HG02763 (cell line): ENCODE data around the gene NLRX1.
"Not testable (repeated sequence)": the region's sequence is repeated elsewhere in the genome, so short reads cannot be mapped to it uniquely, and the experiment has no call there.

Source experiments
- ATAC-seq: cut with Tn5 transposase; IDR thresholded peaks from one replicate; pipeline ENCODE4 v1.9.1; 2021; ENCODE audit warnings: mild to moderate bottlenecking, moderate library complexity; ENCODE audit not compliant: unreplicated experiment

NLRX1 gene, protein sequence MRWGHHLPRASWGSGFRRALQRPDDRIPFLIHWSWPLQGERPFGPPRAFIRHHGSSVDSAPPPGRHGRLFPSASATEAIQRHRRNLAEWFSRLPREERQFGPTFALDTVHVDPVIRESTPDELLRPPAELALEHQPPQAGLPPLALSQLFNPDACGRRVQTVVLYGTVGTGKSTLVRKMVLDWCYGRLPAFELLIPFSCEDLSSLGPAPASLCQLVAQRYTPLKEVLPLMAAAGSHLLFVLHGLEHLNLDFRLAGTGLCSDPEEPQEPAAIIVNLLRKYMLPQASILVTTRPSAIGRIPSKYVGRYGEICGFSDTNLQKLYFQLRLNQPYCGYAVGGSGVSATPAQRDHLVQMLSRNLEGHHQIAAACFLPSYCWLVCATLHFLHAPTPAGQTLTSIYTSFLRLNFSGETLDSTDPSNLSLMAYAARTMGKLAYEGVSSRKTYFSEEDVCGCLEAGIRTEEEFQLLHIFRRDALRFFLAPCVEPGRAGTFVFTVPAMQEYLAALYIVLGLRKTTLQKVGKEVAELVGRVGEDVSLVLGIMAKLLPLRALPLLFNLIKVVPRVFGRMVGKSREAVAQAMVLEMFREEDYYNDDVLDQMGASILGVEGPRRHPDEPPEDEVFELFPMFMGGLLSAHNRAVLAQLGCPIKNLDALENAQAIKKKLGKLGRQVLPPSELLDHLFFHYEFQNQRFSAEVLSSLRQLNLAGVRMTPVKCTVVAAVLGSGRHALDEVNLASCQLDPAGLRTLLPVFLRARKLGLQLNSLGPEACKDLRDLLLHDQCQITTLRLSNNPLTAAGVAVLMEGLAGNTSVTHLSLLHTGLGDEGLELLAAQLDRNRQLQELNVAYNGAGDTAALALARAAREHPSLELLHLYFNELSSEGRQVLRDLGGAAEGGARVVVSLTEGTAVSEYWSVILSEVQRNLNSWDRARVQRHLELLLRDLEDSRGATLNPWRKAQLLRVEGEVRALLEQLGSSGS

DNA sequence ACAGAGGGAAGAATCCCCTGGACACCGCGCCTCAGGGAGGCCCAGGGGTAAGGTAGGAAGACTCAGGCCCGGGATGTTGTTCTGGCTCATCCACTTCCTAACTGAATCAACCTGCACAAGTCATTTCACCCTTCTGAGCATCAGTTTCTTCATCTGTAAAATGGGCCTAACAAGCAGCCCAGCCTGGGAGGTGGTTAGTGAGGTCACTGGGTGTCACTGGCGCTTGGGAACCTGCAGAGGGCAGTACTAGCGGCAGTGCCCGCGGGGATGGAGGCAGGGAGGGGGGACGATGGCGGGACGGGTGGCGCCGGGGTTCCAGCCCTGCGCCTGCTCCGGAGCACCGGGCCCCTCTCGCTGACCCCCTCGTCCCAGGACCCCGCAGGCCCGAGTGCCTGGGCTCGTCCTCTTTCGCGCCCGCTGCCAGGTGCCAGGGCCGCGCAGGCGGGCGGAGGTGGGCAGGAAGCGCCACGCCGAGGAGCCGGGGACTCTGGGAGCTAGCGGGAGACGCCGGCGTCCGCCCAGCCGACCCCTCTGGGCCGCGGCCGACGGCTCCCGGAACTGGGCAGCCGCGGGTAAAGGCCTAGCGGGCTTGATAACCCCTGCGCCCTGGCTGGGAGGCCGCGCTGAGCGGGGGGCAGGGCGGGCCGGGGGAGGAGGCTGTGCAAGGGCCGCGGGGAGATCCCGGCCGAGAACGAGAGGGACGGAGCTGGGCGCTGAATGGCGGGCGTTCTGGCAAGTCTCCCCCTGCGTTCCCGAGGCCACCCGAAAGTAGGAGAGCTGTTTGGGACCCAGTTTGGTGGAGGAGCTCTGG, at the start of gene NLRX1:
TSS of gene NLRX1 (plus strand) at position 255 of the 811 bp plus-strand sequence. CDS start 2,679 bp downstream, outside the sequence.
- ATAC-seq, result peak; percentile 84

DNA sequence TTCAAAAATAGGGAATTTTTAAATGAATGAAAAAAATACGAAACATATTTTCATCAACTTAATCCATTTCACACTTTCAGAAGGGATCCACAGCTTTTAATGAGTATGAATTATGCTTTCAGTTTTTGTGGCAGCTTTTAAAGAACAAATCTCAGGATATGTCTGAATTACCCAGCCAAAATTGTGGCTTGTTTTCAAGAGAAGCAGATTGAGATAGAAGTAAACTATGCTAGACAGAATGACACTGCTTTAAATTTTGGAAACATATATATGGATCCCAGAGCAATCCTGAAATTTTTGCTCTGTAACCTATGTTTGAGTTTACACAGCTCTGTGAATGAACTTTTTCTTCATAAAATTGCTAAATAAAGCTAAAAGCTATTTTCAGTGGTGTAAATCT, 49.6 kb upstream of the NLRX1 start:
- no peak for ATAC-seq

DNA sequence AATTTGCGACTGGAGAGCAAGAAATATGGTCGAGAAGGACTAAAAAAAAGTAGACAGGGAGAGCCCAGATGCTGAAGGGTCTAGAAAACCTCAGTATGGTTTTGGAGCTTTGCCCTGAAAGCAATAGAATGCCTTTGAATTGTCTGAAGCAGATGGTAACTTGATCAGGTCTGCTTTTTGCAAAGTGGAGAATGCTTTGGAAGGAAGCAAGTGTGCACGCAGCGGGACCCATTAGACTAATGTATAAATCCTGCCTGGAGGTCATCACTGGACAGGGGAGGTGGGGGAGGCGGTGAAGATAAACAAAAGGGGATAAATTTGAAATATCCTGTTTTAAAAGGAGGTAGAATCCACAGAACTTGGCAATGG, 47.9 kb upstream of the NLRX1 start:
- no peak for ATAC-seq

DNA sequence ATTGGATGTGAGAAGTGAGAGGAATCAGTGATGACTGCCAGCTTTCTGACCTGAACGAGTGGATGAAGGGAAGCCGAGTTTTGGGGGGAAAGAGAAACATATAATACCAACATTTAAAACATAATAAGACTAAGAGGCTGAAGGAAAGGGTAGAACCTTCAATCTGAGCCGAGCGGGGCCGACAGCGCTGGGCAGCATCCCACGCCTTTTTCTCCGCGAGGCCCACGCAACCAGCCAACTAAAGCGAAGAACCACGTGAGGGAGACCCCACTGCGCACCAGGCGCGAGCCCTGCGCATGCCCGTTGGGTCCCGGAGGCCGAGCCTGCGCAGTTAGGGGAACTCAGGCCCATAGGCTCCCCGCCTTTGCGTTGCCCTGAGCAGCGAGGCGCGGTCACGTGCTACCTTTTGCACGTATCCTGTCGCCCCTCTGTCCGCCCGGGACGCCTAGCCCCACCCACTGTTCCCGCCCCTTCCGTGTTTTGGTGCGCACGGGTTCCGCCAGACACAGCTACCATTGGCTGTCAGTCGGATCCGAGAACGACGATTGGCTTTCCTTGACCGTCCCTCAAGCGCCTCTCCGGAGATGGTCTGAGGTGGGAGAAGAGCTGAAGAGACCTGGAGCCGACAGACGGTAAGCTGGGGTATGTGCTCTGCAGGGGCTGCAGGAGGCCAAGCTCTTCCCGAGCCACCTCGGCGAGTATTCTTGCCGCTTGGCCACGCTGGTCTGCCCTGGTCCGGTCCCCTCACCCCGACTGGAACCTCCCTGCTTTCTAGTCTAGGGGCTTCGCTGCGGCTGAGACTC, 47.3 kb upstream of the NLRX1 start, which contains the start of gene HINFP:
TSS of gene HINFP (plus strand) at position 573 of the 803 bp plus-strand sequence. CDS start 5,365 bp downstream, outside the sequence.
- ATAC-seq, result peak; percentile 95

DNA sequence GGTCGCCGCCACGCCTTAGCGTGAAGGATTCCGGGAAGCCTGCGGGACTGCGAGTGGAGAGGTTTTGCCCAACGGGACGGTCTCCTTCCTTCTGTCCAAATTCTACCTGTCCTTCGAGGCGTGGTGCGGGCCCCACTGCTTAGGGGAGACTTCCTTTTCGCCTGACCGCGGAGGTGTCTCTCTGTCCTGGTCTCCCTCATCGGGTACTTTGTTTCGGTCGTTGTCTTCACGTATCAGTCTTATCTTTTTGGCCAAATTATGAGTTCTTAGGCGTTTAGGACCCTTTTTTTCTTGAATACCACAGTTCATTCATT, 46.8 kb upstream of the NLRX1 start:
- no peak for ATAC-seq

DNA sequence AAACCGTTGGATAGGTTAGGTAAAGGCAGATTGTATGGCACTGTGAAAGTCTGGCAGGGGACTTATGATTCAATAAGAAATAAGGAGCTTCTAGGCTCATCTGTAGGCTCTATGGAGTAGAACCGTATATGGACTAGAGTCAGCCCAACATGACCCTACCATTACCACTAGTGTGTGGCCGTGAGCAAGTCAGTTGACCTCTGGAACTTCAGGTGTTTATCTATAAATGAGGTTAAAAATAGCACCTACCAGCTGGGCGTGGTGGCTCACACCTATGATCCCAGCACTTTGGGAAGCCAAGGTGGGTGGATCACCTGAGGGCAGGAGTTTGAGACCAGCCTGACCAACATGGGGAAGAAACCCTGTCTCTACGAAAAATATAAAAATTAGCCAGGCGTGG, 42.7 kb upstream of the NLRX1 start:
- ATAC-seq, result no peak

DNA sequence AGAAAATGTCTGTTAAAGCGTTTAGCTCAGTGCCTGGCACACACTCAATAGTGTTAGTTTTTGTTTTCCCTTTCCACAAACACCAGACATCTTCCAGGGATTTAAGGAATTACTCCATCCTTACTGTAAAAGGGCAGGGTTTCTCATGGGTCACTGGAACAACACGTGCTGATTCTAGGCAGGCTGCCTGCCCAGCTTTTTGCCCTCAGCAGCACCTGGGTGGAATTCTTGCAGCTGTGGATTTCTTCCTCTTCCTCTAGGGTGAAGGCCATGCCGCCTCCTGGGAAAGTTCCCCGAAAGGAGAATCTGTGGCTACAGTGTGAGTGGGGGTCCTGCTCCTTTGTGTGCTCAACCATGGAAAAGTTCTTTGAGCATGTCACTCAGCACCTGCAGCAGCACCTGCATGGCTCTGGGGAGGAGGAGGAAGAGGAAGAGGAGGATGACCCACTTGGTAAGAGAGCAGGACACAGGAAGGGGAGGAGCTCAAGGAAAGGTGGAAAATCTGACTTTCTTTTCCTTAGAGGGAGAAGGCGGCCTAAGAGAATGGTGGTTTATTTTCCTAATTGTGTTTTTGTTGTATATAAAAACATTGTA, 41.8 kb upstream of the NLRX1 start:
- ATAC-seq, result no peak

DNA sequence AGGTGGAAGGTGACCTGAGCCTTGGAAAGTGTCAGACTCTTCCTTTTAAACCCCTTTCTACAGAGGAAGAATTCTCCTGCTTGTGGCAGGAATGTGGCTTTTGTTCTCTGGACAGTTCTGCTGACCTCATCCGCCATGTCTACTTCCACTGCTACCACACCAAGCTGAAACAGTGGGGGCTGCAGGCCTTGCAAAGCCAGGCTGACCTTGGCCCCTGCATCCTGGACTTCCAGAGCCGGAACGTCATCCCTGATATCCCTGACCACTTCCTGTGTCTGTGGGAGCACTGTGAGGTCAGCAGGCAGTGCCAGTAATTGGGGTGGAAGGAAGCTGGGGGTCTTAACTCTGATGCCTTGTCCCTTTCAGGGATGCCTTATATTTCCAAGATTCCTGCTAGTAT, 37.9 kb upstream of the NLRX1 start:
- ATAC-seq, result no peak

DNA sequence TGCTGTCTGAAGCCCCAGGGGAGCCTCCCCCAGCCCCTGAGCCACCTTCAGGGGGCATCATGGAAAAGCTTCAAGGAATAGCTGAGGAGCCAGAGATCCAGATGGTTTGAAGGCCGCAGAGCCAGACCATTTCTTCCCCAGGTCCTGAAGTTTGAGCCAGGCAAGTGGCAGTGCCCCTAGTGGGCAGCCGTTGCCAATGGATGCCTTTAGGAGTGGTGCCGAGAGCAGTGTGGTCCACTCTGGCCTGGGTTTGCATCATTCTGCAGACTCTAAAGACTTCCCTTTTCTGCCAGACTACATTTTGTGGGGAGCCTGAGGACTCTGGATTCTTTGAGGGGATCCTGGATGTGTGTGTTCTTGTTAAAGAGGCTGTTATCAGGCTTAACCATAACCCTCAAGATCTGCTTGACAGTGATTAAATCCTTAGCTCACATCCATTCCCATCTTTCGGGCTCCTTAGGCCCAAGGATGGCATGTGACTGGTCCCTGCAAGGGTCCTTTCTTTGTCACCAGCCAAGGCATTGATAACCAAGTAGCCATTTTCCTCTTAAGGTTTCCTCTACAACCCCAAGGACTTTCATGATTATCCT, 34.0 kb upstream of the NLRX1 start:
- no peak for ATAC-seq

DNA sequence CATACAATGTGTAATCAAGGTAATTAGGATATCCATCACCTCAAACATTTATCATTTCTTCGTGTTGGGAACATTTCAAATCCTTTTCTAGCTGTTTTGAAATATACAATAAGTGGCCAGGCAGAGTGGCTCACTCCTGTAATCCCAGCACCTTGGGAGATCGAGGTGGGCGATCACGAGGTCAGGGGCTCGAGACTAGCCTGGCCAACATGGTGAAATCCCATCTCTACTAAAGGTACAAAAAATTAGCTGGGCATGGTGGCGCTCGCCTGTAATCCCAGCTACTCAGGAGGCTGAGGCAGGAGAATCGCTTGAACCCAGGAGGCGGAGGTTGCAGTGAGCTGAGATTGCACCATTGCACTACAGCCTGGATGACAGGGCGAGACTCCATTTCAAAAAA, 29.2 kb upstream of the NLRX1 start:
- not testable (repeated sequence) for ATAC-seq

DNA sequence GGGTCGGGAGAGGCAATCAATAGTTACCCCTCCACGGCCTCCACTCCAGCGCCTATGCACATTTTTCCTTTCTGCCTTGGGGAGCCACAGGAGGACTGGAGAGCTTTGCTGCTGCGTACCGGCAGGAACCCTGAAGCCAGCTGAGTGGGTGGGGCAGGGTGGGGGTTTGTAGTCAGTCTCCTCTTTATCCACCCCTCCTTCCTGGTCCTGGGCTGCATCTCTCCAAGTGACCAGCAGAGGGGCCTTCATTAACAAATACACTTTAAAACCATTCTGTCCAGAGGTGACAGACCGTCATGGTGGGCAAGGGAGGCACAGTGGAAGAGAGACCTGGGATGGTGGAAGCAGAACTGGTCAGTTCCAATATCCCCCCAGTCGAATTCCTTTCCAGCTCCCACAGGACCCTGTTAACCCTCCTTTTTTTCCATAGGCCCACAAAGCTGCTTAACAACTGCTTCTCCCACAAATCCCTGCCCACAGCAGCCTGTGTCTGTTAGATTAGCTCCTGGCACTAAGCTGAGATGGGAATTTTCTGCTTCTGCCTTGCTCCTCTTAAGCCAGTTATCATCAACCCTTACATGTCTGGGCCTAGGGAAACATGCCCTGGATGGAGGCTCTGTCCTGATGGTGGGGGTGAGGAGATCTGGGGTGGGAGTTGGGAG, 23.6 kb upstream of the NLRX1 start:
- ATAC-seq, result no peak

DNA sequence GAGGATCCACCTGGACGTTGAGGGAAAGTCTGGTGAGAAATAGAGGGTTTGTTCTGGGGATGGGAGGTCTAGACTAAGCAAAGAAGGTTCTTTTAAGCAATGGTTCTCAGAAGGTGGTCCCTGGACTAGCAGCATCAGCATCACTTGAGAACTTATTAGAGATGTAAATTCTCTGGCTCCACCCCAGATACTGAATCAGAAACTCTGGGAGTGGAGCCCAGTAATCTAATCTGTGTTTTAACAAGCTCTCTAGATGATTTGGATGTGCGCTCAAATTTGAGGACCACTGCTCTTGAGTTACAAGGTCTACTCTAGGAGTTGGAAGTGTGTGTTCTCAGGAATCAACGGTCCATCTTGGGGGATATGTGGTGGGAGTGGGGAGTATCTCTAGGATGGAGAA, 23.0 kb upstream of the NLRX1 start:
- ATAC-seq, result no peak

DNA sequence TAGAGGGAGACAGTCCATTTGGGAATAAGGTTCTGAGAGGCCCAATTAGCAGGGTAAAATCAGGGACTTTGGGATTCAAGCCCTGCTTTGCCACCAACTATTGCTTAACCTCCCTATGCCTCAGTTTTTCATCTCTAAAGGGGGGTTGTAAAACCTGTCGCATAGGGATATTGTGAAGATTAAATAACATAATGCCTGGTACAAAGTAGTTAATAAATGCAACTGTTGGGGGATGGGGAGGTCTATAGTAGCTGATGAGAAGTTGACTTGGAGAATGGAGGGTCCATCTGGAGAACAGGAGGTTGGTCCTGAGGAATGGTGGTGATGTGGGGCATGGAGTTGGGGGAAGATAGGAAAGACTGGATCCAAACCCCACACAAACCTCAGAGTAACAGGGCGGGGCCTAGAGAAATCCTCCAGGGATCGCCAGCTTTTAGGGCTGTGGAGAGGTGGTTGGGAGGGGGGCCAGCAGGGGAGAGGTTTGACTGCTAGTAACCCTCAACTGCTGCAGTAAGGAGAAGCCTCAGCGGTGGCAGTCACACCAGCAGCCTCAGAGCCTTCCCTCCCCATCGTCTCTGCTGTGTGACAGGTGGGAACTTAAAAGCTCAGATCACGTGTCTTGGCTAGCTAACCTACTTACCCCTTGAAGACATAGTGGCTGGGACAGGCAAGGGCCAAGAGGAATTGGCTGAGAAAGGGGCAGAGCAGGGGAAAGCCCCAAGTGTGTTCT, 20.8 kb upstream of the NLRX1 start:
- no peak for ATAC-seq

DNA sequence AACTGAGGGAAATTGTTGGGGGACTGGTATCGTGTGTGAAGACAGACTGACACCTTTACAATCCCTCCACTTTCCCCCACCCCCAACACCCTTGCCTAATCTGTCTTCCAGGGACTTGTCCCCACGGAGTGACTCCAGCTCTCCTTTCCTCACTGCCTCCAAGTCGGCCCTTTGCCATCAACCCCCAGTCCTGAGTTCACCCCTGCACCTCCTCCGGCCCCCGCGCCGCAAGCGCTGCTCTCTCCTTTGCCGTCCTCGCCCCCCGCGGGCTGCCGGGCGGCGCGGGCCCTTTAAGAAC, 19.9 kb upstream of the NLRX1 start:
- ATAC-seq, result no peak

DNA sequence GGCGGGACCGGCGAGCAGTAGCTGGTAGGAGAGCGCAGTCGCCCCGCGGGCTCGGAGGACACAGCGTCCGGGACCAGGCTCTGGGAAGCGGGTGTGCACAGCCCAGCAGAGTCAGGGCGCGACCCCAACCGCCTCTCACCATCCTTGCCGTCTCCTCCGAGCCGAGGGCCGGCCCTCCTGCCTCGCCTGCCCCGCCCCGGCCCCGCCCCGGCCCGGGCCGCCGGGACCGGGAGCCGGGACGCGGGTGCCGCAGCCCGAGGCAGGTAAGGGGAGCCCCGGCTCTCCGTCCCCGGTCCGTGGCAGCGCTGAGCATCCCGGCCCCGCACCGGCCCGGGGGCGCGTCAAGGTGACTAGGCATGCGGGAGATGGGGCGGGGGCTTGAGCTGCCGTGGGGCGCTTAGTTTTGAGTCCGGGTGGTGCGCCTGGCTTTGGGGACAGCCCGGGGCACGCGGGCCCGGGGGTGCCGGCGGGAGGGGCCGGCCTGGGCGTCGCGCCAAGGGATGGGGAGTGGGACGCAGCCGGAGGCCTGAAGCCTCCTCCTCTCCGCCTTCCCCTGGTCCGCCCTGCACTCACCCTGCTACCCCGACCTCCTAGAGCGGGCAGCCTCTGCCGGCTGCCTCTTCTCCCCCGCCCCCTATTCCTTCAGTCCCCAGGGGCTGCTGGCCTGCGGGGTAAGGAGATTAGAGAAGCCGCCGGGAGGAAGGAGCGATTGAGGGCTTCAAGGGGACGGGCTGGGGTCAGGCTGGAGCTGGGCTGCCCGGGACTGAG, 19.3 kb upstream of the NLRX1 start, which contains the start of gene ABCG4:
TSS of gene ABCG4 (plus strand) at position 35 of the 768 bp plus-strand sequence. CDS start 914 bp downstream, outside the sequence.
- no peak for ATAC-seq

DNA sequence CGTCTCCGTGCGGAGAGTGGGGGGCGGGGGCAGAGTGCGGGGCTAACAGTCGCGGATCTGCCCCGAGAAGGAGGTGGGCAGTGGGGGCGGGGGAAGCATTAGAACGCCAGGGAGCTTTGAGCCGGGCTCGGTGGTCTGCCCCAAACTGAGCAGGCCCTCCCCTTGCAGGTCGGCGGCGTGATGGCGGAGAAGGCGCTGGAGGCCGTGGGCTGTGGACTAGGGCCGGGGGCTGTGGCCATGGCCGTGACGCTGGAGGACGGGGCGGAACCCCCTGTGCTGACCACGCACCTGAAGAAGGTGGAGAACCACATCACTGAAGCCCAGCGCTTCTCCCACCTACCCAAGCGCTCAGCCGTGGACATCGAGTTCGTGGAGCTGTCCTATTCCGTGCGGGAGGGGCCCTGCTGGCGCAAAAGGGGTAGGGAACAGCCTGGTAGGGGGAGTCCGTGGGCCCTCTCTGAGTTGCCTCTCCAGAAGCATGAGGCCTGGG, 18.7 kb upstream of the NLRX1 start:
- no peak for ATAC-seq

DNA sequence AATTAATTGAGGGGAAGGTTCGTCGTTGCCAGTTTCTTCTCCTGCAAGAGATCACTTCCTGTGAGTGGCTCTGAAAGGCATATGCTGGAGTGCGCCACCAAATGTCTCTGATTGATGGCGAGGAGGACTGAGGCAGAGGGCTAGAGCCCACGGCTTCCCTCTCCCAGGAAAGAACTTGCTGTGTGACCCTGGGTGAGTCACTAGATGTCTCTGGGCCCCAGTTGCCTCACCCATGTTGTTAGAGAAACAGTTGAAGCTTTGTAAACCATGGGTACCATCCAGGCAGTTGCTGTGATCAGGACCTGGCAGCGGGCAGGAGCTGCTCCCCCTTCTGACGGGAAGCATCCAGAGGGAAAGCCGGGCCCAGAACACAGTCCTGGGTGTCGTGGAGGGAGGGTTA, 16.5 kb upstream of the NLRX1 start:
- no peak for ATAC-seq
